ENCODE results near the gene MUC4. TPM values are rescaled to one million over a fixed set of nuclear protein-coding genes. Genes with fewer than 3 reads are reported as not detected.

MUC4 gene
- total and polyA plus RNA-seq, 7 donors = under 0.01 to 195 (median 7.4) TPM; not detected in 1

DNA sequence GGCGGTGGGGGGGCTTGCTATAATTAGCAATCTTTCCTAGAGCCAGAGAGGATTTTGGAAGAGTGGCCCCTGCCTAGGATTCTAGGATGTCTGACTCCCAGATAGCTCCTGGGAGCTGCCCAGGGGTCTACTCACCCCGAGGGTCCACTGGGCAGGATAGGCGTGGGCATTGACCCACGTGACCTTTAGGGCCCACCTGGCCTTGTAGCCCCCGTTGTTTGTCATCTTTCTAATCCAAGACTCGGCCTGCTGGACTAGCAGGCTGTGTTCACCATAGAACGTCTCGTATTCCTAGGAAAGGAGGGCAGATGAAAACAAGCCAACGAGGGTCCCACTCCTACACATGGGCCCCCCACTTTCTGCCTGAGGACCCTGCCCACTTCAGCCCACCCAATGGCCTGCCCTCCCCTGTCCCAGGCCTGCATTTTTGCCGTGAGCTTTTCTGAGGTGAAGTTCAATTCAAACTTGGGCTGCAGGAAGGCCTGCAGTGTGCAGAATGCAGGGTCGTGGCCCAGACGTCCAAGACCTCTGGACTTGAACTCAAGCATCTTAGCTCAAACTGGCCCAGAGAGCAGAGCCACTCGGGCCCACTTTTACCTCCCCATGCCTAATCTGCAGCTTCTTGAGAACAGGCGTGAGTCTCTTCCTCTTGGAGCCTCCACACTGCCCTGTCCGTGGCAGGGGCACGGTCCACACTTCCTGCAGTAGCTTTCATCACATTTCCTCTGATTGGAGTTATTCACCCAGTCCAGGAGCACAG is 41.5 kb downstream of the MUC4 start:
- 85 to 90% methylated on average over 16 of the region's 16 CpGs for WGBS, 2 donors
- no peak overlapping the region for H3K4me3 ChIP-seq
- no peaks in the 10 kb centered on the region for H3K4me1 ChIP-seq
- TF ChIP-seq CTCF (IDR thresholded peaks at IDR 0.05) (no peak), POLR2AphosphoS5 (IDR thresholded peaks at IDR 0.05) (no peak), POLR2A (IDR thresholded peaks at IDR 0.05) (no peak), EP300 (IDR thresholded peaks at IDR 0.05) (no peak)
- no peak overlapping the region for H3K27ac ChIP-seq
- H3K9me3 ChIP-seq = no peaks in the 10 kb centered on the region
- intact Hi-C loops (cut with DNase I) = no loop called here
- peak; percentile 49 for DNase-seq
- no peaks in the 10 kb centered on the region for H3K27me3 ChIP-seq
- no peaks in the 10 kb centered on the region for H3K36me3 ChIP-seq

DNA sequence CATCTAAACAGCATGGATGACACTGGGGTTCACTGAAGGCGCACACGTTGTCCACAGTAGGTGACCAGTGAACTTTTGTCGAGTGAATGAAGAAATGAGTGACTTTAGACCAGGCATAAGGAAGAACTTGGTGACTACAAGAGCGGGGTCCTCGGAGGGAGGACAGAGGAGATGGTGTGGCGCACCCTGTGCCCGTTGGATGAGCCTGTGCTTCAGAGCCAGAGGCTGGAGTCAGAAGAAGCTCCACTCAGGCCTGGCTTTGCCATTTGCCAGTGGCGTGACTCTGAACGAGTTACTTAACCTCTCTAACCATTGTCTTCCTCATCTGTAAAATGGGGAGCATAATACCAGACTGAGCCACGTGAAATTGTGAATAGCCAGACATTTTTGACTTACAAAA is 42.2 kb downstream of the MUC4 start:
- Histone ChIP-seq H3K4me3 (no peak overlapping the region), H3K9me3 (no peaks in the 10 kb centered on the region), H3K4me1 (no peaks in the 10 kb centered on the region), H3K27me3 (no peaks in the 10 kb centered on the region), H3K36me3 (no peaks in the 10 kb centered on the region), H3K27ac (no peak overlapping the region)
- no peak for TF ChIP-seq POLR2A (IDR thresholded peaks at IDR 0.05)
- TF ChIP-seq EP300 (IDR thresholded peaks at IDR 0.05) = no peak
- TF ChIP-seq CTCF (IDR thresholded peaks at IDR 0.05) = no peak
- no peak for TF ChIP-seq POLR2AphosphoS5 (IDR thresholded peaks at IDR 0.05)
- intact Hi-C loops (cut with DNase I) = no loop called here
- 96% methylated on average over 10 of the region's 10 CpGs for WGBS, 2 donors
- no peak for DNase-seq

- H3K27me3 ChIP-seq = peaks cover 0 to 6% (median 0%) of the 10 kb centered on the region in 3 donors
- H3K27ac ChIP-seq = no peak overlapping the region
- H3K4me1 ChIP-seq = no peaks in the 10 kb centered on the region
- no peaks in the 10 kb centered on the region for H3K9me3 ChIP-seq
- intact Hi-C loops (cut with DNase I) = no loop called here
- H3K36me3 ChIP-seq = no peaks in the 10 kb centered on the region
- WGBS, 2 donors = 88 to 93% methylated on average over 17 of the region's 17 CpGs
- H3K4me3 ChIP-seq = no peak overlapping the region
- DNase-seq = no peak
- TF ChIP-seq POLR2AphosphoS5 (IDR thresholded peaks at IDR 0.05) (no peak), CTCF (IDR thresholded peaks at IDR 0.05) (no peak), POLR2A (IDR thresholded peaks at IDR 0.05) (no peak)
Observed at GRCh38 chr3:195768831-195769303, 42.9 kb downstream of the MUC4 start.

GRCh38 chr3:195768414-195768813 is 43.3 kb downstream of the MUC4 start:
- no peak for DNase-seq
- TF ChIP-seq CTCF (IDR thresholded peaks at IDR 0.05) = no peak
- TF ChIP-seq EP300 (IDR thresholded peaks at IDR 0.05) = no peak
- no peak for TF ChIP-seq POLR2AphosphoS5 (IDR thresholded peaks at IDR 0.05)
- no peak for TF ChIP-seq POLR2A (IDR thresholded peaks at IDR 0.05)
- Histone ChIP-seq H3K36me3 (no peaks in the 10 kb centered on the region), H3K27ac (no peak overlapping the region), H3K9me3 (no peaks in the 10 kb centered on the region), H3K4me3 (no peak overlapping the region), H3K27me3 (peaks cover 0 to 10% (median 2%) of the 10 kb centered on the region in 3 donors), H3K4me1 (no peaks in the 10 kb centered on the region)
- 90 to 91% methylated on average over 6 of the region's 6 CpGs for WGBS, 2 donors
- intact Hi-C loops (cut with DNase I) = no loop called here
